HepG2 (cell line): ENCODE results near the gene HHEX. TPM values are rescaled to one million over a fixed set of nuclear protein-coding genes. Genes with fewer than 3 reads are reported as not detected.
"Not testable (repeated sequence)": the region's sequence is repeated elsewhere in the genome, so short reads cannot be mapped to it uniquely, and the experiment has no call there.

Experiments used
- ATAC-seq: fragments of 200-7000 bp; cut with Tn5 transposase; 3 replicates; pipeline ENCODE4 v1.9.1; 2020; ENCODE audit warnings: mild to moderate bottlenecking, moderate library complexity
- BruUV-seq: library from RNA; stranded (reverse); fragments of 400-500 nt; replicated peaks from 2 replicates; lab custom pipeline; 2021; lab: Mats Ljungman, UMichigan
- CTCF ChIA-PET: fragments of 300-600 bp; formaldehyde crosslinking; extraction: SDS; loops from one replicate; lab custom pipeline; 2021; ENCODE audit warnings: low total read pairs, inconsistent platforms, low intra/inter-chr PET ratio; lab: Yijun Ruan, JAX
- POLR2A ChIA-PET: fragments of 350-600 bp; sonication (Branson Sonifier 250); formaldehyde crosslinking; loops from one replicate; lab custom pipeline; 2020; ENCODE audit warnings: antibody characterized with exemption, inconsistent platforms; lab: Yijun Ruan, JAX
- DNase-seq: peaks from one replicate; pipeline ENCODE4 v3.0.0-alpha.2; 2015; ENCODE audit warnings: low spot score
- FAIRE-seq: peaks from 3 replicates; lab custom pipeline; 2011; peaks lifted over from hg19 to GRCh38; lab: Jason Lieb, UNC
- H2AFZ ChIP-seq: one replicate; pipeline ENCODE4 v1.6.1; 2011; ENCODE audit warnings: low read length, inconsistent platforms
- H3K27ac ChIP-seq: fragments of 300-600 bp; 3 replicates; pipeline ENCODE4 v1.8.0; 2011; ENCODE audit warnings: mixed run types, mild to moderate bottlenecking, mixed read lengths, low read length, inconsistent platforms; ENCODE audit not compliant: insufficient read depth; ENCODE audit errors: extremely low read length
- H3K27me3 ChIP-seq, 2 experiments: fragments of 200-600 bp in 1 of 2; 2 replicates in 1 of 2; 3 replicates in 1 of 2; pipeline versions ENCODE4 v1.6.0 to v1.8.0; 2011; ENCODE audit warnings: low read length in 2 of 2, mild to moderate bottlenecking in 2 of 2, moderate library complexity in 2 of 2, inconsistent platforms in 1 of 2; ENCODE audit not compliant: insufficient read depth in 2 of 2, control insufficient read depth in 1 of 2
- H3K36me3 ChIP-seq, 2 experiments: fragments of 200-600 bp in 1 of 2; replicated peaks in 1 of 2; 2 replicates in 1 of 2; 3 replicates in 1 of 2; pipeline versions ENCODE4 v1.5.1 to v1.8.0; 2011; ENCODE audit warnings: low read length in 2 of 2, inconsistent platforms in 1 of 2; ENCODE audit not compliant: insufficient read depth in 2 of 2, control insufficient read depth in 1 of 2
- H3K4me1 ChIP-seq: 2 replicates; pipeline ENCODE4 v1.5.1; 2012; ENCODE audit warnings: low read length, inconsistent platforms; ENCODE audit not compliant: insufficient read depth
- H3K4me2 ChIP-seq: 2 replicates; pipeline ENCODE4 v1.6.0; 2011; ENCODE audit warnings: low read depth, low read length, inconsistent platforms
- H3K4me3 ChIP-seq, 3 experiments: fragments of 200-600 bp in 1 of 3; sonication (generic), shearing (Covaris generic) in 1 of 3; replicated peaks in 1 of 3; 2 replicates each; pipeline ENCODE4 v1.5.1; 2011 to 2016; ENCODE audit warnings: low read length in 3 of 3, inconsistent platforms in 2 of 3, low read depth in 2 of 3, mild to moderate bottlenecking in 2 of 3, control low read depth in 1 of 3, mixed read lengths in 1 of 3; ENCODE audit not compliant: insufficient read depth in 1 of 3
- H3K79me2 ChIP-seq: one replicate; pipeline ENCODE4 v1.6.1; 2011; ENCODE audit warnings: low read length, inconsistent platforms; ENCODE audit not compliant: insufficient read depth
- H3K9ac ChIP-seq: 2 replicates; pipeline ENCODE4 v1.6.0; 2011; ENCODE audit warnings: mild to moderate bottlenecking, low read depth, low read length, inconsistent platforms; ENCODE audit not compliant: insufficient read depth
- H3K9me3 ChIP-seq: 2 replicates; pipeline ENCODE4 v1.5.1; 2012; ENCODE audit warnings: mild to moderate bottlenecking, low read length
- H4K20me1 ChIP-seq: 2 replicates; pipeline ENCODE4 v1.6.0; 2011; ENCODE audit warnings: inconsistent platforms, mild to moderate bottlenecking, low read length, moderate library complexity; ENCODE audit not compliant: insufficient read depth
- CBX2 ChIP-seq, 2 experiments: fragments of 200-600 bp in 1 of 2; sonication (generic); formaldehyde crosslinking in 1 of 2; IDR thresholded peaks; 2 replicates each; pipeline versions ENCODE4 v1.7.0 to v1.8.1; 2018 to 2022; ENCODE audit warnings: low read depth in 2 of 2, low read length in 1 of 2, mild to moderate bottlenecking in 1 of 2, missing genetic modification reagents in 1 of 2
- ETV6 ChIP-seq: sonication (generic); formaldehyde crosslinking; conservative IDR thresholded peaks from 2 replicates; pipeline ENCODE4 v1.4.0; 2020; ENCODE audit warnings: missing genetic modification reagents
- MYNN ChIP-seq: sonication (generic); formaldehyde crosslinking; IDR thresholded peaks from 2 replicates; pipeline ENCODE4 v1.4.0; 2020; ENCODE audit warnings: mild to moderate bottlenecking, low read depth, missing genetic modification reagents
- SRSF1 ChIP-seq: fragments of 200-400 bp; formaldehyde crosslinking; optimal IDR thresholded peaks from 2 replicates; pipeline ENCODE3; 2017; ENCODE audit warnings: mild to moderate bottlenecking, low read depth, low read length, moderate library complexity
- TBX2 ChIP-seq: sonication (generic); formaldehyde crosslinking; IDR thresholded peaks from 2 replicates; pipeline ENCODE4 v1.5.0; 2020; ENCODE audit warnings: missing genetic modification reagents, mild to moderate bottlenecking, borderline replicate concordance
- ZNF383 ChIP-seq: sonication (generic); formaldehyde crosslinking; IDR thresholded peaks from 2 replicates; pipeline ENCODE4 v1.4.0; 2020; ENCODE audit warnings: missing genetic modification reagents, mild to moderate bottlenecking, borderline replicate concordance
- ZNF724P ChIP-seq: sonication (generic); formaldehyde crosslinking; IDR thresholded peaks from 2 replicates; pipeline ENCODE4 v1.8.0; 2022; ENCODE audit warnings: missing genetic modification reagents, borderline replicate concordance
- ZNF816 ChIP-seq: sonication (generic); formaldehyde crosslinking; IDR thresholded peaks from 2 replicates; pipeline ENCODE4 v1.8.0; 2022; ENCODE audit warnings: missing genetic modification reagents, mild to moderate bottlenecking, borderline replicate concordance
- ZSCAN22 ChIP-seq: sonication (generic); formaldehyde crosslinking; IDR thresholded peaks from 2 replicates; pipeline ENCODE4 v1.4.0; 2020; ENCODE audit warnings: mild to moderate bottlenecking, missing genetic modification reagents
- WGBS: methylation state at CpG from one replicate; pipeline ENCODE4 v1.1.6; 2017; ENCODE audit warnings: low lambda C conversion rate; 5-methylcytosine and 5-hydroxymethylcytosine counted together
- in situ Hi-C: cut with HindIII; loops from 2 replicates; pipeline ENCODE4 v1.10.0; 2017; ENCODE audit warnings: low pct_unique_long_range_greater_than_20kb; ENCODE audit not compliant: extremely low pct_ligation_motif_present
- intact Hi-C: fragments of 100-400 bp; cut with micrococcal nuclease; formaldehyde crosslinking; loops from one replicate; pipeline ENCODE4 v1.10.0; 2022; ENCODE audit not compliant: unreplicated experiment
- polyA plus RNA-seq, 8 experiments: library from polyadenylated mRNA; depleted of rRNA in 3 of 8; stranded (reverse) in 7 of 8; unstranded in 1 of 8; fragments of >200 nt; fragmentation: Illumina TruSeq in 4 of 8; extraction: Trizol in 4 of 8; gene quantifications; 2 replicates each; pipeline versions ENCODE4 v1.2.1 to v1.2.3, GENCODE V29; 2011 to 2016; ENCODE audit warnings: low read depth in 4 of 8, missing spikeins in 1 of 8, mixed read lengths in 1 of 8; ENCODE audit not compliant: insufficient read depth in 1 of 8
- total RNA-seq, 5 experiments: library from RNA; depleted of rRNA; stranded (reverse); fragments of >200 nt; fragmentation: Illumina TruSeq; extraction: Trizol; gene quantifications; 2 replicates each; pipeline ENCODE4 v1.2.3, GENCODE V29; 2016; ENCODE audit warnings: low read depth in 1 of 5
- TF ChIP-seq, protein P1 (sequence below): sonication (generic); formaldehyde crosslinking; IDR thresholded peaks from 2 replicates; pipeline ENCODE4 v1.8.0; 2022; ENCODE audit warnings: missing genetic modification reagents, mild to moderate bottlenecking, borderline replicate concordance

HHEX gene
- total and polyA plus RNA-seq, 2 of the 13 experiments (the other 11 are each of a cell fraction or from before 2014, with no cell fraction given), result 44.5 to 48.7 TPM

DNA sequence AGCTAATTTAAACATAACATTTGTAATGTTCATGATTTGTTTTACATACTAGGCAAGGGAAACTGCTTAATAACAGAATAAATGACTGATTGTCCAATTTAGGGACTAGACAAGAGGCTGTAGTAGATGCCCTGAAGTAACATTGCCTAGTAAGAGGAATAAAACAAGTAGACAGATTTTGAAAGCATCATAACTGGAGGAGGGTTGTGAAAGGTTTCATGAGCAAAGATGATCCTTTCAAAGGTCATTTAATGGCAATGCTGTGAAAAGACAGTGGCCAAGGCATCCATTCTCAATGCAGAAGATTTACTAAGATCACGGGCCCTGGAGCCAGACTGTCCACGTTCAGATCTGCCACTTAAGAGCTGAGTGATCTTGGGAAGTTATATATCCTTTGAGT, 44.8 kb upstream of the HHEX start (continued):
- TF ChIP-seq ETV6 (CRISPR knock-in tag) (no peak), SRSF1 (no peak), CBX2 (IDR thresholded peaks at IDR 0.05; ENCODE audit: low read depth, low read length) (no peak), CBX2 (CRISPR knock-in tag; IDR thresholded peaks at IDR 0.05; ENCODE audit: low read depth) (no peak), MYNN (CRISPR knock-in tag) (no peak), TBX2 (CRISPR knock-in tag) (no peak), ZNF724P (CRISPR knock-in tag) (no peak), ZNF383 (CRISPR knock-in tag) (no peak), ZNF816 (CRISPR knock-in tag) (no peak), ZSCAN22 (CRISPR knock-in tag) (no peak)
- TF ChIP-seq, protein P1, sequence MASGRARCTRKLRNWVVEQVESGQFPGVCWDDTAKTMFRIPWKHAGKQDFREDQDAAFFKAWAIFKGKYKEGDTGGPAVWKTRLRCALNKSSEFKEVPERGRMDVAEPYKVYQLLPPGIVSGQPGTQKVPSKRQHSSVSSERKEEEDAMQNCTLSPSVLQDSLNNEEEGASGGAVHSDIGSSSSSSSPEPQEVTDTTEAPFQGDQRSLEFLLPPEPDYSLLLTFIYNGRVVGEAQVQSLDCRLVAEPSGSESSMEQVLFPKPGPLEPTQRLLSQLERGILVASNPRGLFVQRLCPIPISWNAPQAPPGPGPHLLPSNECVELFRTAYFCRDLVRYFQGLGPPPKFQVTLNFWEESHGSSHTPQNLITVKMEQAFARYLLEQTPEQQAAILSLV (CRISPR knock-in tag), result no peak

DNA sequence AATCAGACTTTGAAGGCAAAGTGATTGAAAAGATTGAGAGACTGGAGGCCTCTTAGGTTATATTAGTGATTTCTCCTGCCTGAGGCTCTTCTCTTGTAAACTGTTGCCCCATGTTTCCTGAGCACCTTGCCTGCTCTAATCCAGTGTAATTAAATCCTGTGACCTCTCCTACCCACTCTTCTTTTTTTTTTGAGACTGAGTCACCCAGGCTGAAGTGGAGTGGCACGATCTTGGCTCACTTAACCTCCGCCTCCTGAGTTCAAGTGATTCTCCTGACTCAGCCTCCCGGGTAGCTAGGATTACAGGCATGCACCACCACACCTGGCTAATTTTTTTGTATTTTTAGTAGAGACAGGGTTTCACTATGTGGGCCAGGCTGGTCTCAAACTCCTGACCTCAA, 38.9 kb upstream of the HHEX start:
- H3K27ac ChIP-seq, DNase-seq, FAIRE-seq, H3K9me3 ChIP-seq, POLR2A ChIA-PET, H2AFZ ChIP-seq, BruUV-seq, H3K27me3 ChIP-seq, H3K79me2 ChIP-seq, H3K4me3 ChIP-seq, in situ Hi-C loops, intact Hi-C loops, H4K20me1 ChIP-seq, H3K4me2 ChIP-seq, H3K4me1 ChIP-seq, CTCF ChIA-PET, ATAC-seq, H3K9ac ChIP-seq: not testable (repeated sequence)
- peaks cover 9 to 69% of the 10 kb centered on the region in 2 experiments; a peak in 4 of 5 replicates for H3K36me3 ChIP-seq
- 97% methylated on average over 3 of the region's 3 CpGs for WGBS
